NOMO-1 (cell line): Measurements from ENCODE around the gene SEMA6A.
A peak's percentile ranks its signal among the peaks of the same experiment; 100 is the strongest.

Experiments
- DNase-seq, 2 experiments: peaks; one replicate each; lab custom pipeline; 2025; ENCODE audit not compliant: unreplicated experiment in 2 of 2; lab: John Stamatoyannopoulos, UW

Gene SEMA6A

GRCh38 chr5:116498503-116499048 lies 76.0 kb downstream of the SEMA6A start:
- DNase-seq = no peak

- DNase-seq = no peak
These were observed 77.0 kb downstream of the SEMA6A start for GRCh38 chr5:116497631-116498030.

DNA sequence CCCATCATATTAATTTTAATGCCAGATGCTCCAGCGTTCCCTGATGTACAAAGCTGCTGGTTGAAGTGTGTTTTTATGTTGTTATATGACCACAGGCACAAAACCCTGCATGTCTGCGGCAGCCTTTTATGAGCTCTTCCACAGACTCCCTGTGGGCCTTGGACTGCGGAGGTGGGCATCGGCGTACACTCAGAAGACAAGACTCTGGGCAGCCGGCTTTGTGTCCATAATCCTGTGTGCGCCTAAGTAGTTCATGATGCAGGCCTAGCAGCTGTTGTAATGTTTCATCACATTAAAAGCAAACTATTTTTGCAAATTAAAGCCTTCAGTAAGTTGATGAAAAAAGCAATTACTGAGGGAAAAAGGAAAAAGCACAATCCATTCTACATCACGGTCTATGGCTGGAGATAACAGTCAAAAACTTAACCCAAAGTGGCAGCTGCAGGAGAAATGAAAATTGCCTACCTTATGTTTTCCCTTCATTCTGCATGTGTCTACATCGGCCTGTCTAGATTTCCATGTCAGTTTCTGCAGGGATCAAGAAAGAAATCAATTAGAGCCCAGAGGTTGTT lies 78.8 kb downstream of the SEMA6A start:
- no peak for DNase-seq

- DNase-seq = no peak
These were observed 79.7 kb downstream of the SEMA6A start for GRCh38 chr5:116494784-116495450.

DNA sequence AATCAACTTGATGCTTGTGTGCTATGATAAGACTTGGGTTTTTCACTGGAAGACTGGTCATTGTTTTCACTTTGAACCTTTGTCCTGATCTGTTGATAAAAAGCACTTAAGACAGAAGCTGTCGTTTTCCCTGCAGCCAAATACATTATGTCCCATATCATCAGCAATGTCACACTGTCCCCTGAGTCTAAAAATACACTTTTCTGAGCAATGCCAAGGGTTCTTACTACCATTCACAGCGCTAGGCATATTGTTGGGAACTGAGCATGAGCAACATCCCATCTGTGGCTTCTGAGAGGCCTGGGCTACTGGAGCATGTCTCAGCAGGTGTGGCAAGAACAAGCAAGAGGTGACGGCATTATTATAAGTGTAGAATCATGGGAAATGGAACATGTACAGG lies 81.8 kb downstream of the SEMA6A start:
- no peak for DNase-seq

GRCh38 chr5:116492016-116492623 lies 82.5 kb downstream of the SEMA6A start:
- peak; percentile 62 to 86 for DNase-seq

DNA sequence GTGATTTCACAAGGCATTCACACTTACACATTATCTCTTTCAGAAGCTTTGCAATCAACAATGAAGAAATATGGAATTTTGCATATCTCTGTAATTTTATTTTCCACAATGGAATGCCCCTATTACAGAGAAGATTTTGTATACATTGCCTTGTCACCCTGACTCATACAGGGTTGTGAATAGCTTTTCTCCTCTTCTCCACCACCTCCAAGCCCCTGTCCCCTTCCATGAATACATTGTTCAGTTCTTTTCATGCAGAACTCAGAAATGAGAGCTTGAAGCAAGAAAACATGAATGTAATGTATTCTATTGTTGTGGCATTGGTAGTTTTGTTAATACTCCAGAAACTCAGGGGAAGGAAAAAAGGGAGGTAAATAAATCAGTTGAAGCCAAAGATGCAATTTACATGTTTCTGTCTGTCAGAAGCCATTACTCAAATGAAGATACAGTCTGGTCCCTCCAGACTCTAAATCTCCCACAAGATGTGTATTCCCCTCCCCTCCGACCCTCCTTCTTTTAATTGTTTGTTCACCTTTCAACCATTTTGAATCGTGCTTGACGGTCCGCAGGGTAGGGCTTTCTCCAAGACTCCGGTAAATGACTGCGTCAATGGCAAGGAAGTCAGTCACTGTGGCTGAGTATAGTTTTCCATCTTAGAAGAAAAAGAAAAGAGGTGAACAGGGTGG lies 86.1 kb downstream of the SEMA6A start:
- no peak for DNase-seq

GRCh38 chr5:116487045-116487444 lies 87.6 kb downstream of the SEMA6A start:
- no peak for DNase-seq

DNA sequence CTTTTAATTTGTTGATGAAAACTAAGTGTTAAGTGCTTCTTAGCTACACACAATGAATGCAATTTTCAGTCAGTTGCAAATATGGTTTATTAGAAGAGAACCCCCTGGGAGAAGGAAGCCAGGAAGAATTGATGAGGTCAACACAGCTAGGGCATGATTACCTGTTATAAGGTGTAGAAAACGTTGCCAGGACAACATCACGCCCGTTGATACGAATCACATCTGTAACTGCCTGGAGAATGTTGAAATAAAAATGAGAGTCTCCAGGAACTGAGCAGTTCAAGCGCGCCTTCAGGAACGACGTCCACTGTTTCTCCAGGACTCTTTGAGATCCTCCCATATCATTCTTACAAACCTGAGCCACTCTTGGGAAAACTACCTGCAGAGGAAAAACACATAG lies 88.0 kb downstream of the SEMA6A start:
- no peak for DNase-seq

GRCh38 chr5:116484645-116485044 lies 90.0 kb downstream of the SEMA6A start:
- no peak for DNase-seq

- no peak for DNase-seq
These were observed 92.2 kb downstream of the SEMA6A start for GRCh38 chr5:116482394-116482793.

DNA sequence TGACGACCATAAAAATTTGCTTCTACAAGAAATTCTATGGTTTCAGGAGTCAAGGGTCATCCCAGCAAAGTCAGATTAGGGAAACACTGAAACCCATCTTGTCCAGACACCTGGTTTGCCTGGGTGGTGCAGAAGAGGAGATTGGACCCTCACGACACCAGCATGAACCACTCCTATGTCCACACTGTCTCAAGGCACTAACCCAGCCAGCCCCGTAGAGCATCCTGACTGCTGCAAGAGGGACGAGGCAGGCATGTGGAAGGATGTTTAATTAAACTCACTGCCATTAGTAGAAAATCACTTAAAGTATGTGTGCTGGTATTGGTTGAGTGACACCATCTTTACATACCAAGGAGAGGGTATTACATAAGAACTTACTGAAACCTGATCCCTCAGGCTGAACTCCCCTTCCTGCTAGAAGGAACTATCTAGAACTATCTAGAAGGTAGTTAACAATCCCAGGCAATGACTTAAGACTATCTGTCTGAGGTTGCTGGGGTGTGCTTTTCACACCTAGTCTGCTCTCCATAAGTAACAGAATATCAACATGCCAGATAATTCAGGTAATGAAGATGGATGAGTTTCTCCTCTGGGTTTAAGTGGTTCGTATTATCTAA lies 93.6 kb downstream of the SEMA6A start:
- no peak for DNase-seq

- no peak for DNase-seq
These were observed 94.6 kb downstream of the SEMA6A start for GRCh38 chr5:116479776-116480675.

- DNase-seq = no peak
These were observed 96.1 kb downstream of the SEMA6A start for GRCh38 chr5:116478491-116478890.

DNA sequence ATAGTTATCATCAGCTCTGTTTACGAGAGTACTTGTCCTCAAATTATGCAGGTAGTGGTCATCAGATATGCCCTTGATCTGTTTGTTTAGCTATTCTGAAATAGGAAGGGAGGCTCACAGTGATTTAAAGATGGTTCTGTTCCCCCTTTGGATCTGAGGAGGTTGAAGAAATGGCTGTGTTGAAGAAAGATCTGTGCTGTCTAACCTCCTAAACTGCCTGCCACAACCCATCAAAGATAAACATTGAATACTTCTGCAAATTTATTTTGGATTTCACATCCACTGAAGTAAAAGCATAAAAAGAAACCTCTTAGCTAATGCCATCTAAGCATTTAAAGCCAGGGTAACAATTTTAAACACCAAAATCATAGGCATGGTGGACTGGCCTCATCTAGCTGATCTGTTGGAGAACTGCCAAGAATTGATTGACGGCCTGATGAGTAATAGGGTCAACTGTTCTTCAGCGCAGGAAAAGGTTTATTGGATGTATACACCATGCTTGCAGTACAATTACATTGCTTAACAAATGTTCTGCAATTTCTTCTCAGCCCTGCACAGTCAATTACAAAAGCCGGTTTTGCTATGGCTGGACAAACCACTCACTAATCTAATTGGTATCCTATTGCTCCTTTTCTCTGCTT lies 97.6 kb downstream of the SEMA6A start:
- peak; percentile 21 to 43 for DNase-seq

DNA sequence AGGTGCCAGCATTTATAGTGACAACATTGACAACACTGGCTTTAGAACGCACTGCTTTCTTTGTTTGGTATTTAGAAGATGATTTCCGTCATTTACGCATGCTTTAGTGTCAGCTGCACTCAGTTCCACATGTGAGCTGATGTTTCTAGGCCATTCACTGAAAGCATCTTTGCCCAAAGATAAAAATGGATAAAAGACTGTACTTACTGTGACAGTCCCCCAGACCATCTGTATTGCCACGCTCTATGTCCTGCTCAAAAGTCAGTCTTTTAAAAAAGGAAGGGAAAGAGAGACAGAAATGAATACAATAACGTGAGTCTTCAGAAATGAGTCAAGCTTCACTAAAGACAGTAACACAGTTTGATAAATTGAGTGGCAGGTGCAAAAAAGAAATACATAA lies 99.3 kb downstream of the SEMA6A start:
- DNase-seq = no peak

DNA sequence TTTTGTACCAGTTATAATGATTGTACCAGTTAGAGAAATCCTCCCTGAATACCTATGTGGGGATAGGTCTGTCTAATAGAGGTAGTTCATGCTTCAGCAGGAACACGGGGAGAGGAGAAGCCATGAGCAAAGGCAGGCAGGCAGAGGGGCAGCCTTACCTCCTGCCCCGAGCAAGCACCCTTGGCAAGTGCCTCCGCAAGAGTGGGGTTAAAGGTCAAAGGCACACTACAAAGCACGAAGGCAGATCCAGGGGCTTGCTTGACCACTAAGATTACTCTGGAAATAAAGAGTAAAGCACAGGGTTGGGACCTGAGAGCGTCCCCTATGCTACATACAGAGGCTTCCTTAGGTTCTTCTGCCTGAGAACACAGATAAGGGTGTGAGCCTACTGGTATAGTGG lies 100.9 kb downstream of the SEMA6A start:
- no peak for DNase-seq

GRCh38 chr5:116472274-116472673 lies 102.3 kb downstream of the SEMA6A start:
- no peak for DNase-seq

GRCh38 chr5:116469631-116470030 lies 105.0 kb downstream of the SEMA6A start:
- DNase-seq = no peak

DNA sequence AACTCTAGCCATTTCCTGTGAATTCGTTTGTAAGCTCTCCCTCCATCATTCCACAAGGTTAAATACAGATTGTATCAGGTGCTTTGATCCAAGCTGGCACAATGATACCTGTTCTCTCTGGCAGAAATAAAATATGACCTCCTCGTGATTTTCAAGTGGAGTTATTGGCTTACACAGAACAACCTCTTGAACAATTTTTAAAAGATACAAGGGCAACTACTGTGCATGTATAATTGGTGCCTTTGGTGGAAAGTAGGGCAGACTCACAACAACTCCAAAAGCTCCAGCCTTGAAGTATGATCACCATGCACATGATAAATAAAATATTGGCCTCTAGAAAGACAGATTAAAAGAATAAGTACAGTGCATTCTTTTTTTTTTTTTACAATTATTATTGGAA lies 106.0 kb downstream of the SEMA6A start:
- DNase-seq = no peak
